DOHH2 (cell line): ENCODE measurements around the gene TAX1BP1.

Experiments used
- H3F3A ChIP-seq: fragments of 200-600 bp; sonication (generic), shearing (Covaris generic); 2 replicates; pipeline ENCODE4 v1.6.0; 2016; ENCODE audit warnings: antibody characterized with exemption, mild to moderate bottlenecking; ENCODE audit not compliant: control insufficient read depth, insufficient read depth
- H3K27ac ChIP-seq: fragments of 200-600 bp; sonication (generic); 2 replicates; pipeline ENCODE4 v1.5.1; 2014; ENCODE audit warnings: low read depth, mild to moderate bottlenecking, low read length, moderate library complexity
- H3K27me3 ChIP-seq: fragments of 200-600 bp; sonication (generic); 2 replicates; pipeline ENCODE4 v1.6.1; 2014; ENCODE audit warnings: mild to moderate bottlenecking, low read length, mixed read lengths; ENCODE audit not compliant: control insufficient read depth
- H3K36me3 ChIP-seq: fragments of 200-600 bp; sonication (generic); 2 replicates; pipeline ENCODE4 v1.6.1; 2014; ENCODE audit warnings: mild to moderate bottlenecking, low read length, moderate library complexity, mixed read lengths; ENCODE audit not compliant: control insufficient read depth
- H3K4me1 ChIP-seq: fragments of 200-600 bp; sonication (generic); 2 replicates; pipeline ENCODE4 v1.6.1; 2014; ENCODE audit warnings: mild to moderate bottlenecking, low read length, mixed read lengths; ENCODE audit not compliant: control insufficient read depth
- H3K4me2 ChIP-seq: fragments of 200-600 bp; sonication (generic); 2 replicates; pipeline ENCODE4 v1.6.0; 2014; ENCODE audit warnings: mild to moderate bottlenecking, low read length, moderate library complexity
- H3K4me3 ChIP-seq: fragments of 200-600 bp; sonication (generic); 2 replicates; pipeline ENCODE4 v1.5.1; 2014; ENCODE audit warnings: mild to moderate bottlenecking, low read length, mixed read lengths
- H3K79me2 ChIP-seq: fragments of 200-600 bp; sonication (generic); 2 replicates; pipeline ENCODE4 v1.6.1; 2014; ENCODE audit warnings: mild to moderate bottlenecking, low read length, mixed read lengths; ENCODE audit not compliant: control insufficient read depth
- H3K9me2 ChIP-seq: fragments of 200-600 bp; sonication (generic); replicated peaks from 2 replicates; pipeline ENCODE4 v1.6.1; 2014; ENCODE audit warnings: mild to moderate bottlenecking, low read length, mixed read lengths; ENCODE audit not compliant: control insufficient read depth
- H3K9me3 ChIP-seq: fragments of 200-600 bp; sonication (generic); 2 replicates; pipeline ENCODE4 v1.6.1; 2014; ENCODE audit warnings: antibody characterized with exemption, low read length, mixed read lengths; ENCODE audit not compliant: control insufficient read depth, insufficient read depth
- H4K20me1 ChIP-seq: fragments of 200-600 bp; sonication (generic); 2 replicates; pipeline ENCODE4 v1.6.0; 2014; ENCODE audit warnings: low read depth, mild to moderate bottlenecking, antibody characterized with exemption, low read length, moderate library complexity; ENCODE audit not compliant: control insufficient read depth, insufficient read depth
- CTCF ChIP-seq: fragments of 200-600 bp; sonication (generic); IDR thresholded peaks from one replicate; pipeline ENCODE4 v1.5.1; 2014; ENCODE audit warnings: antibody characterized with exemption, mild to moderate bottlenecking, low read depth, low read length; ENCODE audit not compliant: poor library complexity, severe bottlenecking
- EZH2phosphoT487 ChIP-seq: fragments of 200-600 bp; sonication (generic); IDR thresholded peaks from 2 replicates; pipeline ENCODE4 v1.6.1; 2017; ENCODE audit warnings: borderline replicate concordance, mild to moderate bottlenecking, antibody characterized with exemption, low read length, moderate library complexity, mixed read lengths

The TAX1BP1 gene

DNA sequence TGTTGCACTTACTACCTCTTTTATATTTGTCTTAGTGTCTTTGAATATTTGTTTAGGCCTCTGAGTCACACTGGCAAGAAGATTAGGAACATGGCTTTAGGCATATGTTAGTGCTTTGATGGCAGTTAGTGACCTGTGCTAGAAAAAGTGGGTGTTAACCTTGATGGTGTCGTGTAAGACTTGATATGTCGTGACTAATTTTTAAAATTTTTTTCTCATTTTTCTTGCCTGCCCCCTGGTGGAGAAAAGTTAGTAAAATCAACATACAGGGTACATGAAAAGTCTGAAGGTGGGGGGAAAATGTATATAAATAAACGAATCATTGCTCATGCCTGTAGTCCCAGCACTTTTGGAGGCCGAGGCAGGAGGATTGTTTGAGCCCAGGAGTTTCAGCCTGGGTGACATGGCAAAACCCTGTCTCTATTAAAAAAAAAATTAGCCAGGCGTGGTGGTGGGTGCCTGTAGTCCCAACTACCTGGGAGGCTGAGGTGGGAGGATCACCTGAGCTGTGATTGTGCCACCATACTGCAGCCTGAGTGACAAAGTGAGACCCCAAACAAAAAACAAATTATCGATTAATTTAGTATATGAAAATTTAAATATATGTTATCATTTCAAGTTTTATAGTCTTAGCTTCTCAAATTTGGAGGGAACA lies 44.6 kb downstream of the TAX1BP1 start:
- H3K4me1 ChIP-seq = peaks cover 4% of the 10 kb centered on the region
- peaks cover 15% of the 10 kb centered on the region for H3K36me3 ChIP-seq
- TF ChIP-seq CTCF (peak; percentile 89), EZH2phosphoT487 (no peak)
- no peak overlapping the region for H3K4me2 ChIP-seq
- H3K79me2 ChIP-seq = no peaks in the 10 kb centered on the region
- H3F3A ChIP-seq = peaks cover 5% of the 10 kb centered on the region; the same call in 1 of the 2 replicates
- no peaks in the 10 kb centered on the region for H4K20me1 ChIP-seq
- no peak overlapping the region for H3K4me3 ChIP-seq
- H3K27ac ChIP-seq = no peak overlapping the region
- H3K27me3 ChIP-seq = no peaks in the 10 kb centered on the region
- H3K9me3 ChIP-seq = no peaks in the 10 kb centered on the region
- H3K9me2 ChIP-seq = no peaks in the 10 kb centered on the region

GRCh38 chr7:27788437-27788836 lies 48.5 kb downstream of the TAX1BP1 start:
- Histone ChIP-seq H3K79me2 (no peaks in the 10 kb centered on the region), H3K9me2 (no peaks in the 10 kb centered on the region), H3K4me1 (peaks cover 5% of the 10 kb centered on the region), H3K9me3 (no peaks in the 10 kb centered on the region), H3K36me3 (peaks cover 33% of the 10 kb centered on the region), H3K27ac (no peak overlapping the region), H4K20me1 (no peaks in the 10 kb centered on the region), H3F3A (peaks cover 1% of the 10 kb centered on the region; the same call in 1 of the 2 replicates), H3K4me3 (no peak overlapping the region), H3K27me3 (no peaks in the 10 kb centered on the region), H3K4me2 (no peak overlapping the region)
- no peak for TF ChIP-seq CTCF
- no peak for TF ChIP-seq EZH2phosphoT487

DNA sequence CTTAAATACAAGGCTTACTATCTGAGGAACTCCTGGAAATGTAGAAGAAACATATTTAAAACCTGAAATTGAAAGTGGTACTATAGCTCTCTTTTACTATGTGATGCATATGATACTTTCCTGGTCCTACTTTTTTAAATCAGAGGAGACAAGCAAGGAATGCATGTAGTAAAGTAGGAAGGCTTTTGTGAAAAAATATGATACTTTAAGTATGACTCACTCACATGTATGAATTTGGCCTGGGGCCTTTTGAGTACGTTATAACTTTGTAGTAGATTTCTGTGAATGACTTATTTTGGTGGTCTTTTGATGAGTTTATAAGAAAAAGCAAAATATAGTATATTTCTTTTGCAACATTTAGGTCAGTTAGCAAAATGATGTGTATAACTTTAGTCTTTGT lies 53.8 kb downstream of the TAX1BP1 start:
- Histone ChIP-seq H3K27ac (no peak overlapping the region), H3K79me2 (no peaks in the 10 kb centered on the region), H3K4me2 (no peak overlapping the region), H3K4me1 (0 out of 2 replicates have a peak, but pooled peaks cover 2% of the 10 kb centered on the region), H3K27me3 (no peaks in the 10 kb centered on the region), H3K9me2 (no peaks in the 10 kb centered on the region), H3K4me3 (no peak overlapping the region), H3F3A (no peaks in the 10 kb centered on the region), H3K9me3 (no peaks in the 10 kb centered on the region), H3K36me3 (peaks cover 27% of the 10 kb centered on the region), H4K20me1 (no peaks in the 10 kb centered on the region)
- no peak for TF ChIP-seq EZH2phosphoT487
- no peak for TF ChIP-seq CTCF
